GM12875 (cell line): ENCODE results near the gene WDR11.

ENCODE experiments used
- H3K4me3 ChIP-seq: one replicate; pipeline ENCODE4 v1.5.1; 2011; ENCODE audit warnings: low read depth, low read length, control low read depth
- TF ChIP-seq, protein P1 (sequence below): IDR thresholded peaks from 2 replicates; pipeline ENCODE4 v1.5.1; 2011; ENCODE audit warnings: low read depth, mild to moderate bottlenecking, control low read depth, inconsistent platforms, low read length, moderate library complexity, borderline replicate concordance; ENCODE audit not compliant: insufficient read depth

The WDR11 gene

DNA sequence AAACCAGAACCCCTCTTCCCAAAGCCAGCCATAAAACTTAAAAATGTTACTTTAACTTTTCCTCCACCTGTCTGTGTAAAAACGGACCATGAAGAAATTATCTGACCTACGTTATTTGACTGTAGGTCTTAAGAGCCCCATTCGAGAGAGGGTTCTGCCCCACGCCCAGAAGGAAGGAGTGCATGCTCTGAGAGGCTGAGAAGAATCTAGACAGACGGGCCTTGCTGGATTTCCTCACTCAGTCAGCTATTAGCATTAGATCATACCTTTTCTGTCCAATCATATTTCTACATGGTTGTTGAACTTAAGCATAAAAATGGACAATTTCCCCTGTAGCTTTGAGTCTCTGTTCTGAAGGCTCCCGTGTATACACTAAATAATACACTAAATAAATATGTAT lies 38.1 kb upstream of the WDR11 start:
- TF ChIP-seq, protein P1, sequence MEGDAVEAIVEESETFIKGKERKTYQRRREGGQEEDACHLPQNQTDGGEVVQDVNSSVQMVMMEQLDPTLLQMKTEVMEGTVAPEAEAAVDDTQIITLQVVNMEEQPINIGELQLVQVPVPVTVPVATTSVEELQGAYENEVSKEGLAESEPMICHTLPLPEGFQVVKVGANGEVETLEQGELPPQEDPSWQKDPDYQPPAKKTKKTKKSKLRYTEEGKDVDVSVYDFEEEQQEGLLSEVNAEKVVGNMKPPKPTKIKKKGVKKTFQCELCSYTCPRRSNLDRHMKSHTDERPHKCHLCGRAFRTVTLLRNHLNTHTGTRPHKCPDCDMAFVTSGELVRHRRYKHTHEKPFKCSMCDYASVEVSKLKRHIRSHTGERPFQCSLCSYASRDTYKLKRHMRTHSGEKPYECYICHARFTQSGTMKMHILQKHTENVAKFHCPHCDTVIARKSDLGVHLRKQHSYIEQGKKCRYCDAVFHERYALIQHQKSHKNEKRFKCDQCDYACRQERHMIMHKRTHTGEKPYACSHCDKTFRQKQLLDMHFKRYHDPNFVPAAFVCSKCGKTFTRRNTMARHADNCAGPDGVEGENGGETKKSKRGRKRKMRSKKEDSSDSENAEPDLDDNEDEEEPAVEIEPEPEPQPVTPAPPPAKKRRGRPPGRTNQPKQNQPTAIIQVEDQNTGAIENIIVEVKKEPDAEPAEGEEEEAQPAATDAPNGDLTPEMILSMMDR, result no peak

GRCh38 chr10:120818301-120818700 lies 32.9 kb upstream of the WDR11 start:
- no peak overlapping the region for H3K4me3 ChIP-seq
- TF ChIP-seq, protein P1, result no peak

More for the DNA sequence above, 38.1 kb upstream of the WDR11 start:
- no peak overlapping the region for H3K4me3 ChIP-seq

- no peak overlapping the region for H3K4me3 ChIP-seq
- TF ChIP-seq, protein P1, result no peak
These were observed 31.8 kb upstream of the WDR11 start for GRCh38 chr10:120819366-120819765.

DNA sequence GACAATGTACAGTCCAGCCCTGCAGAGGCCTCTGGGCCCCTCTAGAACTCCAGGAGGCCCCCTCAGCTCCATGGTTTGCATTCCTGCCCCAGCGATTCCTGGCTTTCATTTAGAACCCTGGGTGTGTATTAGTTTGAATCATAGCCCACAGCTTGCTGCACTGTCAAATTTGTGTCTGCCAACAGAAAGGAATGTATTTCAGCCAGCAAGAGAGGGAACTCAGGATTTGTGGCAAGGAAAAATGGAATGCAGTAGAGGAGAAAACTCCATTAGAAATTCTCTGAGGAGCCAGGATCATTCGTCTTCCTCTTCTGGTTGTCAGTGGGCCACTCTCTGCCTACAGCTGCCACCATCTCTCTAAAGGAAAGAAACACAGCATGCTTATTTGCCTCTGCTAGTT lies 27.9 kb upstream of the WDR11 start:
- TF ChIP-seq, protein P1, result no peak
- H3K4me3 ChIP-seq, result no peak overlapping the region

DNA sequence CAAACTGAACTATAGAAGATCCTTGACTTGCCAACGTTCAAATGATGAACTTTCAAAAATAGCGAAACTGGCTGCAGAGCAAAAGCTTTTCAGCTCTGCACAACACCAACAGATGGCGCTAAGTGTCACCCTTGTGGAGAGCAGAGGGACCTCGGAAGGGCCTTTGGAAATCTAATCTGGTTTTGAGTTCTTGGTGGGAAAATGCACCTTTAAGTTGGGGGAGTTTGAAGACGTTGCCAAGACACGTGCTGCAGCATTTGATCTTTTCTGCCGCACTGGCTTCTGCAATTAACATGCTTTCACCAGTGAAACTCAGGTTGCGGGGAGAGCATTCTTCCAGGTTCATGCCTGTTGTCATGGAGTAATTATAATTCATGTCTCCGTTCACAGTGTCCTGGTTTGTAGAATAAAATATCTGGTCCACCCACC lies 26.3 kb upstream of the WDR11 start:
- H3K4me3 ChIP-seq, result no peak overlapping the region
- TF ChIP-seq, protein P1, result peak; percentile 72

DNA sequence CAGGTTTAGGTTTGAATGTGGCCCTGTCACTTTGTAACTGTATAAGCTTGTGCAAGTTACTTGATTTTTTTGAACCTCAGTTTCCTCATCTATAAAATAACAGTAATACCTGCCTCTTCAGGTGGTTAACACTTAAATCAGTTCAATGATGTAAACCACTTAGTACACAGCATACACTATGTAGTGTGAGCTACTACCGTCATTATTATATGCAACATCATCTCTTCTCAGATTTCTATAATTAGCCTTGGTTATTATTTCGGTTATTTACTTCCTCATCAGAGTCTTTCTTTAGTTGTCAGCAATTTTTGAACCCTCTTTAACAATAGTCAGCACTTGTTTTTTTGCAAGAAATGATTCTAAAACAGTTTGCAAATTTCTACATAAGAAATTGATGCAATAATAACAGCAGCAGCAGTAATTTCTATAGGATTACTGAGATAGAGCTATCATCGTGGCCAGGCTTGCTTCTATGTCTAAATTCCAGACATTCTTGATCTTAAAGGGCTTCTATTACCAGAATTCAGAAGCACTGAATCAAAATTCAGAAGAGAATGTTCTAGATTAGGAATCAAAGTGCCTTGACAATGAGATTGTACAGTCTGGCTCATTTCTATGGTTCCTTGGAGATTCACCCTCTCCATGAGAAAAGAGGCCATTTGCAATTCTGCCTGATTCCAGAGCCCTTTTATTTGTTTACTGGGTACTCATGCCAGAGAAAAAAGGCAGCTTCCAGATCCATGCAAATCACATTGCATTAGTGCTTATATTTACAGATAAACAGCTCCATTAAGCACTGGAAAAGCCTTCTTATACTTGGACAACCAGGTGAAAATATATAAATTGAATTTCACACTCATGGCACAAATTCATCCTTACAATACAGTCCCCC lies 25.0 kb upstream of the WDR11 start:
- TF ChIP-seq, protein P1, result no peak
- no peak overlapping the region for H3K4me3 ChIP-seq
